Pancreas (tissue), 10 donors: ENCODE data around the gene MED8. TPM values are rescaled to one million over a fixed set of nuclear protein-coding genes. Genes with fewer than 3 reads are reported as not detected.
A peak's percentile ranks its signal among the peaks of the same experiment; 100 is the strongest.

Source experiments
- ATAC-seq, 4 donors: fragments of 200-7000 bp; cut with Tn5 transposase; one replicate each; pipeline versions ENCODE4 v1.8.0 to v1.9.1; 2020; ENCODE audit warnings: mild to moderate bottlenecking in 4 of 4, moderate library complexity in 4 of 4
- DNase-seq, 6 donors: peaks; one replicate each; pipeline ENCODE4 v3.0.0-alpha.2; 2020
- FAIRE-seq: peaks from 2 replicates; lab custom pipeline; 2012; peaks lifted over from hg19 to GRCh38; lab: Jason Lieb, UNC
- H3K27ac ChIP-seq, 4 donors: fragments of 200-600 bp; sonication (generic); 1 replicate in 3 of 4; 2 replicates in 1 of 4; pipeline versions ENCODE4 v1.5.0 to v1.8.0; 2020
- H3K27me3 ChIP-seq, 4 donors: fragments of 200-600 bp; one replicate each; pipeline ENCODE4 v1.8.0; 2021
- H3K36me3 ChIP-seq, 3 donors: fragments of 200-600 bp; sonication (generic) in 1 of 3; one replicate each; pipeline versions ENCODE4 v1.5.0 to v1.8.0; 2020 to 2021
- H3K4me1 ChIP-seq, 3 donors: fragments of 200-600 bp; one replicate each; pipeline ENCODE4 v1.8.0; 2021
- H3K4me3 ChIP-seq, 4 donors: fragments of 200-600 bp; sonication (generic) in 2 of 4; one replicate each; pipeline versions ENCODE4 v1.5.0 to v1.8.0; 2020 to 2021
- H3K9me3 ChIP-seq, 4 donors: fragments of 200-600 bp; one replicate each; pipeline ENCODE4 v1.8.0; 2021
- CTCF ChIP-seq, 4 donors: fragments of 200-600 bp; sonication (generic) in 3 of 4; IDR thresholded peaks; one replicate each; pipeline versions ENCODE4 v1.5.0 to v1.8.0; 2021; ENCODE audit warnings: antibody characterized with exemption in 4 of 4
- WGBS, 2 donors: extraction: QIAGEN DNeasy Blood & Tissue Kit; methylation state at CpG; one replicate each; pipeline ENCODE4 v1.1.7; 2013; 5-methylcytosine and 5-hydroxymethylcytosine counted together
- intact Hi-C, 3 donors: fragments of 100-400 bp; cut with DNase I; formaldehyde crosslinking; loops; one replicate each; pipeline versions ENCODE4 v1.11.1 to v1.14.2; 2022
- polyA plus RNA-seq, 2 donors: library from polyadenylated mRNA; stranded (reverse); fragments of 200-250 nt; gene quantifications; one replicate each; pipeline ENCODE4 v1.2.3, GENCODE V29; 2013
- total RNA-seq, 6 donors: library from RNA; stranded (reverse); fragmentation: NEBNext Ultra II Directional in 4 of 6; extraction: Animal tissue kit (Norgen Biotek cat#: 25700) in 4 of 6; gene quantifications; one replicate each; pipeline versions ENCODE4 v1.2.1 to v1.2.4, GENCODE V29; 2021 to 2023
- donor health status: healthy with polysubstance abuse.
- donor health status: DM: no; HTN: no; CAD: no; lungs with moderate emphysema.
- donor health status: DM: no; HTN: no; CAD: no.
- donor health status: control.
- donor health status: control.
- donor health status: Bipolar disorder and iron deficiency.
- donor health status: DM: yes; HTN: yes; CAD: no.
- donor health status: DM: no; HTN: no; CAD: no.
- donor health status: DM: no; HTN: no; CAD: no.
- donor health status: DM: yes; HTN: yes; CAD: no.

The MED8 gene
- total and polyA plus RNA-seq, 8 donors, result 13.5 to 24.8 (median 16.6) TPM

- no peaks in the 10 kb centered on the region for H3K27me3 ChIP-seq
- H3K4me3 ChIP-seq, result peak overlapping the region in 1 of 4 donors; percentile 91
- H3K9me3 ChIP-seq, result no peaks in the 10 kb centered on the region
- FAIRE-seq, result no peak
- peaks cover 8 to 24% (median 18%) of the 10 kb centered on the region in 3 donors for H3K4me1 ChIP-seq
- peaks cover 17 to 37% (median 24%) of the 10 kb centered on the region in 3 donors for H3K36me3 ChIP-seq
- H3K27ac ChIP-seq, result no peak overlapping the region
- 34 to 41% methylated on average over 4 of the region's 4 CpGs for WGBS, 2 donors
- no peak for ATAC-seq
- TF ChIP-seq CTCF (IDR thresholded peaks at IDR 0.05), result no peak
- intact Hi-C loops, result no loop called here
- no peak for DNase-seq
Measured at GRCh38 chr1:43387976-43388599, 1.5 kb downstream of the MED8 start.

GRCh38 chr1:43386676-43387075, 2.9 kb downstream of the MED8 start:
- Histone ChIP-seq H3K4me3 (no peak overlapping the region), H3K36me3 (peaks cover 17 to 39% (median 24%) of the 10 kb centered on the region in 3 donors), H3K4me1 (peaks cover 8 to 24% (median 18%) of the 10 kb centered on the region in 3 donors), H3K27ac (no peak overlapping the region), H3K27me3 (no peaks in the 10 kb centered on the region), H3K9me3 (no peaks in the 10 kb centered on the region)
- FAIRE-seq, result no peak
- no peak for ATAC-seq
- DNase-seq, result no peak
- intact Hi-C loops, result no loop called here
- no peak for TF ChIP-seq CTCF (IDR thresholded peaks at IDR 0.05)
- WGBS, 2 donors, result 84 to 89% methylated on average over 6 of the region's 6 CpGs

GRCh38 chr1:43383449-43383848, 6.2 kb downstream of the MED8 start:
- H3K27me3 ChIP-seq, result no peaks in the 10 kb centered on the region
- DNase-seq (no peak), ATAC-seq (peak in 2 of 4 donors; percentile 55 to 60), FAIRE-seq (no peak)
- H3K4me1 ChIP-seq, result peaks cover 0 to 7% (median 6%) of the 10 kb centered on the region in 3 donors
- intact Hi-C loops, result no loop called here
- 76 to 77% methylated on average over 2 of the region's 2 CpGs for WGBS, 2 donors
- H3K4me3 ChIP-seq, result no peak overlapping the region
- no peaks in the 10 kb centered on the region for H3K9me3 ChIP-seq
- no peak for TF ChIP-seq CTCF (IDR thresholded peaks at IDR 0.05)
- no peak overlapping the region for H3K27ac ChIP-seq
- H3K36me3 ChIP-seq, result peaks cover 17 to 39% (median 24%) of the 10 kb centered on the region in 3 donors

GRCh38 chr1:43382027-43382779, 7.4 kb downstream of the MED8 start:
- DNase-seq (no peak), FAIRE-seq (no peak), ATAC-seq (peak in 3 of 4 donors; percentile 23 to 42 (median 41))
- Histone ChIP-seq H3K9me3 (no peaks in the 10 kb centered on the region), H3K27me3 (no peaks in the 10 kb centered on the region), H3K4me1 (no peaks in the 10 kb centered on the region), H3K36me3 (peaks cover 17 to 39% (median 24%) of the 10 kb centered on the region in 3 donors), H3K27ac (no peak overlapping the region), H3K4me3 (no peak overlapping the region)
- WGBS, 2 donors, result 56 to 61% methylated on average over 6 of the region's 6 CpGs
- intact Hi-C loops, result no loop called here
- TF ChIP-seq CTCF (IDR thresholded peaks at IDR 0.05), result no peak
